HG03432 (cell line): ENCODE results near the gene HMOX1.
"Not testable (repeated sequence)": the region's sequence is repeated elsewhere in the genome, so short reads cannot be mapped to it uniquely, and the experiment has no call there.

Experiments used
- ATAC-seq: cut with Tn5 transposase; IDR thresholded peaks from one replicate; pipeline ENCODE4 v1.9.1; 2021; ENCODE audit warnings: mild to moderate bottlenecking, moderate library complexity; ENCODE audit not compliant: unreplicated experiment

HMOX1 gene

DNA sequence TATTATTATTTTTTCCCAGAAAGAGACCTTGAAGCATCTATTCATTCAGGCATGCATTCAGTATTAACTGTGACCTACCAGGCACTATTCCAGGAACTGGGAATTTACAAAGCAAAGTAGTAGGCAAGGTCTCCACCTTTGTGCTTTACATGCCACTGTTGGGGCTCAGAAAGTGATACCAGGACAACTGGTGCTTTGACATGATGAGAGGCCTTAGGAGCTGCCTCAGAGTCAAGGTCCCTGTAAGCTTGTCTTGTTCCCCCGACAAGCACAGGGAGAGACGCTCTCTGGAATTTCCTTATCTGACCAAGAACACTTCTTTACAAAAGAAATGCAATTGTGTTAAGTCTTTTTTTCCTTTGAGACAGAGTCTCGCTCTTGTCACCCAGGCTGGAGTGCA lies 2.3 kb upstream of the HMOX1 start:
- ATAC-seq = no peak

DNA sequence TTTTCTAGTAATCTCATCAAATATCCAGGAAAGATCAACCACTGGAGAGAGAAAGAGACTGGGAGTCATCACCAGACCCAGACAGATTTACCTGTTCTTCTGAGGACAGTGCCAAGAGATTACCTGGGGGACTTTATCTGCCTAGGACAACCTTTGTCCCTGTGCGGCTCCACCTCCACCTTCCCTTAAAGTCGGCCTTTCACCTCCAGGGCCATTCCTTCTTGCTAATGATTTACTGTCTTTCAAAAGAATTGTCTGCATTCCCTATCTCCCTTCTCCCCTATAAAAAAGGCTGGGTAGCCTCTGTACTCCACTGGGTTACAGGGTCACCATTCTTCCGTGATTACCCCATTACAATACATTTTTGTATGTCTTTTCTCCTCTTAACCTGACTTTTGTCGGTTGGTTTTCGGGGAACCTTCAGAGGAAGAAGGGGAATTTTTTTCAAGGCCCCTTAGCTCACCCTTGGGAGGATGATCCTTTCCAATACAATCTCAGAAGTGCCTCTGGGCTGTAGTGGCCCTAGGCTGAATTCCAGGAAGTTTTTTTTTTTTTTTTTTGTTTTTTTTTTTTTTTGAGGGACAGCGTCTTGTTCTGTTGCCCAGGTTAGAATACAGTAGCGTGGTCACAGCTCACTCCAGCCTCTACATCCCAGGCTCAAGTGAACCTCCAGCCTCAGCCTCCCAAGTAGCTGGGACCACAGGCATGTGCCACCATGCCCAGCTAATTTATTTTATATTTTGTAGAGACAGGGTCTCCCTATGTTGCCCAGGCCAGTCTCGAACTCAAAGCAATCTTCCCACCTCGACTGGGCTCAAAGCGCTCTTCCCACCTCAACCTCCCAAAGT lies 1.5 kb upstream of the HMOX1 start:
- ATAC-seq = no peak

DNA sequence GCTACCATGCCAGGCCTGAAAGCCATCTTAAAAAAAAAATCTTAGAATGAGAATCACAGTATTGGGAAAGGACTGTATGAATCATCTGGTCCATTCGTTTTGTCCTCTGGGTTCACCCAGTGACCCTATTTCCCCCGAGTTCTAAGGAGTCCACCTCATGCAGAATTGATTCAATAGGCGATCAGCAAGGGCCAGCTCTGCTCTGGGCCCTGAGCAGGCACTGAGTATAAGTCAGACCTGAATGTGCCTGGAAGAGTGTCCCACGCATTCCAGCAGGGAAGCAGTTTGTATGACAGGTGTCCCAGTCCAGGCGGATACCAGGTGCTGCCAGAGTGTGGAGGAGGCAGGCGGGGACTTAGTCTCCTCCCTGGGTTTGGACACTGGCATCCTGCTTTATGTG lies 883 bp upstream of the HMOX1 start:
- ATAC-seq = no peak

DNA sequence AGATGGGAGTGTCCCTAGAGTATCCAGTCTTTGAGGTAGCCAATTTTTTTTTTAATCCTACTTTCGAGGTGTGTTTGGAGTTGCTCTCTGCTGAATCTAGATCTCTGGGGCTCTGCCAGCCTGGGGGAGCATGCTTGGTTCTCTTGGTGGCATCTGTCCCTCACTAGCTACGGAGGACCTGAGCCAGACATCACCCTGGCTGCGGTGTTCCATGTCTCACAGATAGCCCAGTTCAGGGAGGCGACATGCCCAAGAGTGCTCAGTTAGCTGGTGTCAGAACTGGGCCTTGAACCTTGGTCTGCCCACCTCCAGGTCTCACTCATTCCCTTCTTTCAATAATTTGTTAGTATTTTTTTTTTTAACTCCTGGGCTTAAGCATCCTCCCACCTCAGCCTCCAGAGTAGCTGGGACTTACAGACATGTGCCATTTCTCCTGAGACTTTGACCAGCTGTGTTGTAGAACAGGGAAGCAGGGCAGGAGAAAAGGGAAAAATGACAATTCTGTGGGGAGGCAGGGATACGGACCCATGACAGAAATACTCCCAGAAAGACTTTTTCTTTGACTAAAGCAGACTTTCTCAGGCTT lies 621 bp downstream of the HMOX1 start:
- ATAC-seq = no peak

DNA sequence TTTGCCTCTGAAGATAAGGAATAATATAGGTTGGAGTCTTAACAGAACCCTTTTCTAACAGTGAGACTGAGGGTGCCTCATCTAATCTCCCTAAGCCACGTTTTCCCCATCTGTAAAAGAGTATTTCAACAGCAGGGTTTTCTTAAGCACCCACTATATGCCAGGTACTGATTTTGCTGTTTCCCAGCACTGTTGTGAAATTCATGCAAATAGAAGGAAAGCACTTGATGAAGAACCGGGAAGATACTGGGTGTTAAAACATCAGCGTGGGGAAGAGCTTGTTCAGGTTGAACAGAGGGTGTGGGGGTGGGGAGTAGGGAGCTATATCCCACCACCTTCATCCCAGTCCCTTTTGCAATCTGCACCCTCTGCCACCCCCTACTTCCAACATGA lies 2.8 kb downstream of the HMOX1 start:
- ATAC-seq = no peak

DNA sequence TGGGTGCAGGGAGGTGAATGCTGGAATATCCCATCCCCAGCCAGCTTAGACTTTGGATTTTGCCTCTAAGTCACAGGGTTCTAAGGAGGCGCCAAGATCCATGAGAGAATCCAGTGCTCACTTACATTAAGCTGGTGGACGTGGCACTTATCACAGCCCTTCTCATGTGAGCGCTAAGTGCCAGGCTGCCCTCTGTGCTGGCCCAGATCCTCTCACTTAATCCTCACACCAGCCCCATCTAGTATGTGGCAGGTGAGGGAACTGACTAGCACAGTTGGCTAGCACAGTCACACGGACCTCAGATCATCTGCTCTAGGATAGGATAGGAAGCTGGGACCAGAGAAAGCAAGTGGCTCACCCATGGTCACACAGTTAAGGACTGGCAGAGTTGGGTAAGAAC lies 3.6 kb downstream of the HMOX1 start:
- no peak for ATAC-seq

DNA sequence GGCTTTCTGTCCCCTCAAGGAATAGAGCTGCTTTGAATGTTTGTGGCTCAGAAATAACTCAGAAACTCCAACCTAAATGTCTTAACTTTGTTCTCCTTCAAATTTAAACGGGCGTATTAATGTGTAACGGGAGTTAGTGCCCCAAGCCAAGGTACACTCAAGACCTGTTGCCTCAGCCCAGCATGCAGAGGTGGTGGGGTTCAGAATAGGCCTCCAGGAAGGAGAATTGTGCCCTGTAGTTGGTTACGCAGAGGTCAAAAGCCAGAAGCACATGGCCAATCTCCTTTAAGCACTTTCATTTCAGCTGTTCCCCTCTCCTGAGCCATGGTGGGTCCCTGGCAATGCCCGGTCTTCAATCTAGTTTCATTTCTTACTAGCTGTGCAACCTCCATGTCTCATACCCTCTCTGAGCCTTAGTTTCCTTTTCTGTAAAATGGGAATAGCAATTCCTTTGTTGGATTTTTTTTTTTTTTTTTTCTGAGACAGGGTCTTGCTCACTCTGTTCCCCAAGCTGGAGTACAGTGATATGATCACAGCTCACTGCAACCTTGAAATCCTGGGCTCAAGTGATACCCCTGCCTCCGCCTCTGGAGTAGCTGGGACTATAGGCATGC lies 4.2 kb downstream of the HMOX1 start:
- ATAC-seq = no peak

DNA sequence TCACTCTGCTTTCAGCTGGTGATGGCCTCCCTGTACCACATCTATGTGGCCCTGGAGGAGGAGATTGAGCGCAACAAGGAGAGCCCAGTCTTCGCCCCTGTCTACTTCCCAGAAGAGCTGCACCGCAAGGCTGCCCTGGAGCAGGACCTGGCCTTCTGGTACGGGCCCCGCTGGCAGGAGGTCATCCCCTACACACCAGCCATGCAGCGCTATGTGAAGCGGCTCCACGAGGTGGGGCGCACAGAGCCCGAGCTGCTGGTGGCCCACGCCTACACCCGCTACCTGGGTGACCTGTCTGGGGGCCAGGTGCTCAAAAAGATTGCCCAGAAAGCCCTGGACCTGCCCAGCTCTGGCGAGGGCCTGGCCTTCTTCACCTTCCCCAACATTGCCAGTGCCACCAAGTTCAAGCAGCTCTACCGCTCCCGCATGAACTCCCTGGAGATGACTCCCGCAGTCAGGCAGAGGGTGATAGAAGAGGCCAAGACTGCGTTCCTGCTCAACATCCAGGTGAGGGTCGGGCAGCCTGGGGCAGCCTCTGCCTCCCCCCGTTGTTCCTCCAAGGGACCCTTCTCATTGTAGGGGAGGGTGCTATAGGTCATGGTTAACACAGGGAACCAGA lies 5.9 kb downstream of the HMOX1 start:
- ATAC-seq = no peak

DNA sequence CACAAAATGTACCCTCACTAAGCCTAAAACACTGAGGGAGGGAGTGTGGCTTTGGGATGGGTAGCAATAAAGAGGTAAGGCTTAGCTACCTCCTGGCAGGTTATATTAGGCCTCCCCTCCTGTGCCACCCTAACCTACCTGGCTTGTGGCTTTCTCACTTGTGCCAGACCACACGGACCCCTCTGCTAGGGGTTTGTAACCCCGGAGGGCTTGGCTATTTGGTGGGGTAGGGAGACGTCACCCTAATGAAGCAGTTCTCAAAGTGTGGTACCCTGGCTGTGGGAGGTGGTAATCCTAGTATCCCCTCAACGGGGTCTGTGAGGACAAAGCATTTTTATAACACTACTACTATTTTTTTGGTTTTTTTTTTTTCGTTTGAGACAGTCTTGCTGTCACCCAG lies 10.0 kb downstream of the HMOX1 start:
- no peak for ATAC-seq

DNA sequence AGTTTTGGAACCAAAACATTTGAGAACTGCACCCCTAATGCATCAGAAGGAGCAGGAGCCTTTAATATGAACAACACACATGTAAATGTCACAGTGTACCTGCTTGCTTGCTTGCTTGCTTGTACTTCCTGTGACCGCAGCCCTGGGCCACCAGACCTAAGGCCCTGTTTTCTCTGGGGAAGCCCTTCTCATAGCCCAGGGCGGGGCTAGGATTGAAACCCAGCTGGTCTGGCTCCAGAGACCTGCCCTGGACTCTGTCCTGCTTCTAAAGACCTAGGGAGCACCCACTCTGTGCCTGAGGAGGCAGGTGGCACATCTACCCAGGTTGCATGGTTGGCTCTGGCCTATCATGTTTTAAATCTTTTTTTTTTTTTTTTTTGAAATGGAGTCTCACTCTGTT lies 11.5 kb downstream of the HMOX1 start:
- ATAC-seq = no peak

DNA sequence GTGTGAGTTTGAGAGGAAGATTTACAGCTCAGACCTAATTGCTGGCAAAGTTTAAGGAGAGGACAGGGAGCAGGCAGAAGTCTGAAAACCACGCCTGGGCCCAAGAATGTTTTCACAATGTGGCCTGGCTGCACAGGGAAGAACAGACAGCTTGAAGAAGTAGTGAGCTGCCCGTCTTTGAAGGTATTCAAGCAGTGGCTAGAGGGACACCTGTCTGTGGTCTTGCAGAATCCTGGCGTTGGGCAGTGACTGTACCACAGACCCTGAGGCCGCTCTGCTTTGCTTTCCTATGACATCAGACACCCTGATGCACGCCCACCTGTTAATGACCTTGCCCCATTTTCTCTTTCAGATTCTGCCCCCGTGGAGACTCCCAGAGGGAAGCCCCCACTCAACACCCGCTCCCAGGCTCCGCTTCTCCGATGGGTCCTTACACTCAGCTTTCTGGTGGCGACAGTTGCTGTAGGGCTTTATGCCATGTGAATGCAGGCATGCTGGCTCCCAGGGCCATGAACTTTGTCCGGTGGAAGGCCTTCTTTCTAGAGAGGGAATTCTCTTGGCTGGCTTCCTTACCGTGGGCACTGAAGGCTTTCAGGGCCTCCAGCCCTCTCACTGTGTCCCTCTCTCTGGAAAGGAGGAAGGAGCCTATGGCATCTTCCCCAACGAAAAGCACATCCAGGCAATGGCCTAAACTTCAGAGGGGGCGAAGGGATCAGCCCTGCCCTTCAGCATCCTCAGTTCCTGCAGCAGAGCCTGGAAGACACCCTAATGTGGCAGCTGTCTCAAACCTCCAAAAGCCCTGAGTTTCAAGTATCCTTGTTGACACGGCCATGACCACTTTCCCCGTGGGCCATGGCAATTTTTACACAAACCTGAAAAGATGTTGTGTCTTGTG lies 12.5 kb downstream of the HMOX1 start:
- no peak for ATAC-seq

DNA sequence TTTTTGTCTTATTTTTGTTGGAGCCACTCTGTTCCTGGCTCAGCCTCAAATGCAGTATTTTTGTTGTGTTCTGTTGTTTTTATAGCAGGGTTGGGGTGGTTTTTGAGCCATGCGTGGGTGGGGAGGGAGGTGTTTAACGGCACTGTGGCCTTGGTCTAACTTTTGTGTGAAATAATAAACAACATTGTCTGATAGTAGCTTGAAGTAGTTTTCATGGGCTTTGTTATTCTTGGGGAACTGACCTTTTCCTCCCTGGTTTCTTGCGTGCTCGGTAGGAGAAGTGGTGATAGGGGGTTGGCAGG lies 13.1 kb downstream of the HMOX1 start:
- ATAC-seq = no peak

DNA sequence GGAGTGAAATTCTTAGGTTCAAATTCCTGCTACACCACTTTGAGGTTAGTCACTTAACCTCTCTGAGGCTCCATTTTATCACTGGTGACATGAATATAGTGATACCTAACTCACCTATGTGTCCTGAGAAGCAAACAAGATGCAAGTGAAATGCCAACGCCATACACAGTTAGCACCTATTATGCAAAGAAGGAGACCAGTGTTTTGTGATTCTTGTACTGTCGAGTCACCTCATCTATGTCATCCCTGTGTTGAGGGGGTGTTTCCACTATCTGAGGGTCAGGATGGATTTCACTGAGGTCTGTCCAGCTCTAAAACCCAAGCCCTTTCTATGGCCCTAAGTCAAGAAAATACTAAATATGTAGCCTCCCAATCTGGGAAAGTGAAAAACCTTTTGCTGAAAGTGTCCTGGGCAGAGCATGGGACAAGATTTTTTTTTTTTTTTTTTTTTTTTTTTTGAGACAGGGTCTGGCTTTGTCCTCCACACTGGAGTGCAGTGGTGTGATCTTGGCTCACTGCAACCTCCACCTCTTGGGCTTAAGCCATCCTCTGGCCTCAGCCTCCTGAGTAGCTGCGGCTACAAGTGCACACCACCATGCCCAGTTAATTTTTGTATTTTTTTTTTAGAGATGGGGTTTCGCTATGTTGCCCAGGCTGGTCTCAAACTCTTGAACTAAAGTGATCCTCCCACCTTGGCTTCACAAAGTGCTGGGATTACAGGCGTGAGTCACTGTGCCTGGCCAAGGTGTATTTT lies 14.1 kb downstream of the HMOX1 start:
- ATAC-seq = no peak

DNA sequence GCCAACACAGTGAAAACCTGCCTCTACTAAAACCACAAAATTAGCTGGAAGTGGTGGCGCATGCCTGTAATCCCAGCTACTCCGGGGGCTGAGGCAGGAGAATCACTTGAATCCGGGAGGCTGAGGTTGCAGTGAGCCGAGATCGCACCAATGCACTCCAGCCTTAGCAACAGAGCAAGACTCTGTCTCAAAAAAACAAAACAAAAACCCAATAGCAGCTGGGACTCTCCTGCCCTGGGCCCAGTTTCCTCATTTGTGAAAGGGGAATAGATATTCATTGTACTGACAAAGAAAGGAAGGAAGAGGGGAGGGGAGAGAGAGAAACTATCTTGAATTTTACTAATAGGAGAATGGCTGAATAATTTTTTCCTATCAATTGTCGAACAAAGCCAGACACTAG lies 15.7 kb downstream of the HMOX1 start:
- ATAC-seq = not testable (repeated sequence)

DNA sequence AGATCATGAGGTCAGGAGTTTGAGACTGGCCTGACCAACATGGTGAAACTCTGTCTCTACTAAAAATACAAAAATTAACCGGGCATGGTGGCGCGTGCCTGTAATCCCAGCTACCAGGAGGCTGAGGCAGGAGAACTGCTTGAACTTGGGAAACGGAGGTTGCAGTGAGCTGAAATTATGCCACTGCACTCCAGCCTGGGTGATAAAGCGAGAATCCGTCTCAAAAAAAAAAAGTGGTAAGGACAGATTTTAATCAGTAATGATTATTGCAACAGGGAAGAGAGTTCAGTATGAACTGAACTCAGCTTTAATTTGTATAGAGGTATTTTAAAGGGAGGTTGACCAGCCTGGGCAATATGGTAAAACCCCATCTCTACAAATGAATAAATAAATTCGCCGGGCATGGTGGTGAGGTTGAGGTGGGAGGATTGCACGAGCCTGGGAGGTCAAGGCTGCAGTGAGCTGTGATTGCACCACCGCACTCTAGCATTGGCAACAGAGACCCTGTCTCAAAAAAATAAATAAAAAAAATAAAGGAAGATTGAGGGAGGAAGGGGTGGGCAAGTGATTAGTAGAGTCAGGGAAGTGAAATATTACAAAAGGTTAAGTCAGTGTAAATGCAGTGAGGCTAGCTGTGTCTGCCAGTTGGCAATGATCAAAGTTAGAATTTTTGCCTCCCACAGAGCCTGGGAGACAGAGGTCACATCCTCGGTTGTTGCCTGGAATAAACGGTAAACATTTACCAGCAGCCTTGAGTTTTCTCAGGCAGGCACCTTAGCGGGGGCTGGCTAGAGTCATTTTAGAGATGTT lies 16.4 kb downstream of the HMOX1 start:
- no peak for ATAC-seq

DNA sequence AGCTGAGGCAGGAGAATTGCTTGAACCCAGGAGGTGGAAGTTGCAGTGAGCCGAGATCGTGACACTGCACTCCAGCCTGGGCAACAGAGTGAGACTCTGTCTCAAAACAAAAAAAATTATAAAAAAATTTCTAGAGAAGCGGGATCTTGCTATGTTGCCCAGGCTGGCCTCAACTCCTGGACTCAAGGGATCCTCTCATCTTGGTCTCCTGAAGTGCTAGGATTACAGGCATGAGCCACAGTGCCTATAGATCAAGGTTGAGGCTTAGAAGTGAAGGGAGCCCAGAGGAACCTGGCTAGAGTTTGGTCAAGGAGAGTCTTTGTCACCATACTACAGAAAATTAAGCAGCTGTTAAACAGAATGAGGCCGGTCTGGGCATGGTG lies 17.7 kb downstream of the HMOX1 start:
- no peak for ATAC-seq

DNA sequence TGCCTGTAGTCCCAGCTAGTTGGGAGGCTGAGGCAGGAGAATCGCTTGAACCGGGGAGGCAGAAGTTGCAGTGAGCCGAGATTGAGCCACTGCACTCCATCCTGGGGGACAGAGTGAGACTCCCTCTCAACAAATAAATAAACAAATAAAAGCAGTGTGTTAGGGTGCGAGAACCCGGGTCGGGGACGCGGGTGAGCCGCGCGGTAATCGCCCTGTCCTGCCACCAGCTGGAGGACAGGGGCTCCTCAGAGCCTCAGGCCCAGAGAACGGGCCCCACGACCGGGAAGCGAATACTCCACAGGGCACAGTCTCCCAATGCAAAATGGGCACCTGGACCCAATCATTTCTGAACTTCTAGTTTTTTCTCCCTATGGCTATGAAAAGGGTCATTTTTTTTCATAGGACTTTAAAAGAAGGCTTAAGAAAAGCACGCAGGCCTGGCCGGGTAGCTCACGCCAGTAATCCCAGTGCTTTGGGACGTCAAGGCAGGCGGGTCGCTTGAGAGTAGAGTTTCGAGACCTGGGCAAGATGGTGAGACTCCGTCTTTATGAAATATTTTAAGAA lies 18.3 kb downstream of the HMOX1 start:
- ATAC-seq = no peak

DNA sequence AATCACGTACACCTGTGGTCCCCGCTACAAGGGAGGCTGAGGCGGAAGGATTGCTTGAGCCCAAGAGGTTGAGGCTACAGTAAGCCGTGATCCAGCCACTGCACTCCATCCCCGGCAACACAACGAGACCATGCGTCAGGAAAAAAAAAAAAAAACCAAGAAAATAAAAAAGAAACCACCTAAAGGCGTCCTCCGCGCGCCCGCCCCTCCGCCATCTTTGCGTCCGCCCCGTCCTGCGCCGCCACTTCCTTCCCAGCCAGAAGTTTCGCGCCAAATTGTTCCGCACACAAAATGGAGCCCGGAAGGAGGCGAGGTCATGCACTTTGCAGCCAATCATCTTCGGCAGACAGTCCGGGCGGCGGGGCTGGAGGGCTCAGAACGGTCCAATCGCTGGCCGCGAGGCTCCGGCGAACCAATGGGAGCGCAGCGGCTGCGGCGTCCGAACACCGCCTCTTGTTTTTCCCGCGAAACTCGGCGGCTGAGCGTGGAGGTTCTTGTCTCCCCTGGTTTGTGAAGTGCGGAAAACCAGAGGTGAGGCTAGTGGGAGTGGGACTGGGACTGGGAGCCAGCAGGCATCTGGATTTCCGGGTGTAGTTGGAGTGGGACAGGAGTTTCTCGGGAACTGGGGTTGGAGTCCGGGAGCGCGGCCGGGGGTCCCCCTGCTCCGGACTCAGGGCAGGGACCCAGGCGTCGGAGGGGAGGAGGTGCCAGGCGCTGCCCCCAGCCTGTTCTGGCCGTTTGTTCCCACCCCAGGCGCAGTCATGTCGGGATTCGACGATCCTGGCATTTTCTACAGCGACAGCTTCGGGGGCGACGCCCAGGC lies 19.0 kb downstream of the HMOX1 start, which contains the start of gene MCM5:
TSS of gene MCM5 (plus strand) at position 463 of the 823 bp plus-strand sequence. CDS start at position 762, 299 bp downstream.
- peak; percentile 94 for ATAC-seq
